HepG2 (cell line): ENCODE data around the gene IRX4. TPM values are rescaled to one million over a fixed set of nuclear protein-coding genes. Genes with fewer than 3 reads are reported as not detected.

Experiments used
- ATAC-seq: fragments of 200-7000 bp; cut with Tn5 transposase; 3 replicates; pipeline ENCODE4 v1.9.1; 2020; ENCODE audit warnings: mild to moderate bottlenecking, moderate library complexity
- BruUV-seq: library from RNA; stranded (reverse); fragments of 400-500 nt; replicated peaks from 2 replicates; lab custom pipeline; 2021; lab: Mats Ljungman, UMichigan
- CTCF ChIA-PET: fragments of 300-600 bp; formaldehyde crosslinking; extraction: SDS; loops from one replicate; lab custom pipeline; 2021; ENCODE audit warnings: low total read pairs, inconsistent platforms, low intra/inter-chr PET ratio; lab: Yijun Ruan, JAX
- POLR2A ChIA-PET: fragments of 350-600 bp; sonication (Branson Sonifier 250); formaldehyde crosslinking; loops from one replicate; lab custom pipeline; 2020; ENCODE audit warnings: antibody characterized with exemption, inconsistent platforms; lab: Yijun Ruan, JAX
- DNase-seq: peaks from one replicate; pipeline ENCODE4 v3.0.0-alpha.2; 2015; ENCODE audit warnings: low spot score
- FAIRE-seq: peaks from 3 replicates; lab custom pipeline; 2011; peaks lifted over from hg19 to GRCh38; lab: Jason Lieb, UNC
- H2AFZ ChIP-seq: one replicate; pipeline ENCODE4 v1.6.1; 2011; ENCODE audit warnings: low read length, inconsistent platforms
- H3K27ac ChIP-seq: fragments of 300-600 bp; 3 replicates; pipeline ENCODE4 v1.8.0; 2011; ENCODE audit warnings: mixed run types, mild to moderate bottlenecking, mixed read lengths, low read length, inconsistent platforms; ENCODE audit not compliant: insufficient read depth; ENCODE audit errors: extremely low read length
- H3K27me3 ChIP-seq, 2 experiments: fragments of 200-600 bp in 1 of 2; 2 replicates in 1 of 2; 3 replicates in 1 of 2; pipeline versions ENCODE4 v1.6.0 to v1.8.0; 2011; ENCODE audit warnings: low read length in 2 of 2, mild to moderate bottlenecking in 2 of 2, moderate library complexity in 2 of 2, inconsistent platforms in 1 of 2; ENCODE audit not compliant: insufficient read depth in 2 of 2, control insufficient read depth in 1 of 2
- H3K36me3 ChIP-seq, 2 experiments: fragments of 200-600 bp in 1 of 2; replicated peaks in 1 of 2; 2 replicates in 1 of 2; 3 replicates in 1 of 2; pipeline versions ENCODE4 v1.5.1 to v1.8.0; 2011; ENCODE audit warnings: low read length in 2 of 2, inconsistent platforms in 1 of 2; ENCODE audit not compliant: insufficient read depth in 2 of 2, control insufficient read depth in 1 of 2
- H3K4me1 ChIP-seq: 2 replicates; pipeline ENCODE4 v1.5.1; 2012; ENCODE audit warnings: low read length, inconsistent platforms; ENCODE audit not compliant: insufficient read depth
- H3K4me2 ChIP-seq: 2 replicates; pipeline ENCODE4 v1.6.0; 2011; ENCODE audit warnings: low read depth, low read length, inconsistent platforms
- H3K4me3 ChIP-seq, 3 experiments: fragments of 200-600 bp in 1 of 3; sonication (generic), shearing (Covaris generic) in 1 of 3; replicated peaks in 1 of 3; 2 replicates each; pipeline ENCODE4 v1.5.1; 2011 to 2016; ENCODE audit warnings: low read length in 3 of 3, inconsistent platforms in 2 of 3, low read depth in 2 of 3, mild to moderate bottlenecking in 2 of 3, control low read depth in 1 of 3, mixed read lengths in 1 of 3; ENCODE audit not compliant: insufficient read depth in 1 of 3
- H3K79me2 ChIP-seq: one replicate; pipeline ENCODE4 v1.6.1; 2011; ENCODE audit warnings: low read length, inconsistent platforms; ENCODE audit not compliant: insufficient read depth
- H3K9ac ChIP-seq: 2 replicates; pipeline ENCODE4 v1.6.0; 2011; ENCODE audit warnings: mild to moderate bottlenecking, low read depth, low read length, inconsistent platforms; ENCODE audit not compliant: insufficient read depth
- H3K9me3 ChIP-seq: 2 replicates; pipeline ENCODE4 v1.5.1; 2012; ENCODE audit warnings: mild to moderate bottlenecking, low read length
- H4K20me1 ChIP-seq: 2 replicates; pipeline ENCODE4 v1.6.0; 2011; ENCODE audit warnings: inconsistent platforms, mild to moderate bottlenecking, low read length, moderate library complexity; ENCODE audit not compliant: insufficient read depth
- ARID2 ChIP-seq: sonication (generic); formaldehyde crosslinking; IDR thresholded peaks from 2 replicates; pipeline ENCODE4 v1.8.1; 2022; ENCODE audit warnings: mild to moderate bottlenecking, missing genetic modification reagents, borderline replicate concordance
- ARNTL ChIP-seq: sonication (generic); formaldehyde crosslinking; IDR thresholded peaks from 2 replicates; pipeline ENCODE4 v1.4.0; 2020; ENCODE audit warnings: mild to moderate bottlenecking, missing genetic modification reagents
- ATF2 ChIP-seq: sonication (generic); formaldehyde crosslinking; IDR thresholded peaks from 2 replicates; pipeline ENCODE4 v1.4.0; 2020; ENCODE audit warnings: missing genetic modification reagents
- ATF6 ChIP-seq: sonication (generic); formaldehyde crosslinking; conservative IDR thresholded peaks from 2 replicates; pipeline ENCODE4 v1.4.0; 2020; ENCODE audit warnings: missing genetic modification reagents
- EEA1 ChIP-seq: sonication (generic); formaldehyde crosslinking; IDR thresholded peaks from 2 replicates; pipeline ENCODE4 v1.5.1; 2020; ENCODE audit warnings: mild to moderate bottlenecking, missing genetic modification reagents, borderline replicate concordance
- EP300 ChIP-seq, 3 experiments: sonication (generic) in 1 of 3; formaldehyde crosslinking in 1 of 3; IDR thresholded peaks; 2 replicates each; pipeline versions ENCODE4 v1.5.1 to v1.6.1; 2011 to 2020; ENCODE audit warnings: low read depth in 2 of 3, low read length in 2 of 3, borderline replicate concordance in 1 of 3, improper control_type of control experiment in 1 of 3, mild to moderate bottlenecking in 1 of 3, missing genetic modification reagents in 1 of 3, moderate library complexity in 1 of 3
- GZF1 ChIP-seq: sonication (generic); formaldehyde crosslinking; IDR thresholded peaks from 2 replicates; pipeline ENCODE4 v1.5.1; 2020; ENCODE audit warnings: mild to moderate bottlenecking, missing genetic modification reagents
- MBNL3 ChIP-seq: fragments of 250-450 bp; sonication (Bioruptor Pico); conservative IDR thresholded peaks from 2 replicates; pipeline ENCODE4 v1.8.0; 2022; ENCODE audit warnings: mild to moderate bottlenecking, inconsistent platforms
- MIER2 ChIP-seq: IDR thresholded peaks from 2 replicates; pipeline ENCODE4 v1.6.1; 2016; ENCODE audit warnings: missing biosample characterization, missing genetic modification reagents
- MIXL1 ChIP-seq: IDR thresholded peaks from 2 replicates; pipeline ENCODE4 v1.6.1; 2016
- MYNN ChIP-seq: sonication (generic); formaldehyde crosslinking; IDR thresholded peaks from 2 replicates; pipeline ENCODE4 v1.4.0; 2020; ENCODE audit warnings: mild to moderate bottlenecking, low read depth, missing genetic modification reagents
- SRSF1 ChIP-seq: fragments of 200-400 bp; formaldehyde crosslinking; optimal IDR thresholded peaks from 2 replicates; pipeline ENCODE3; 2017; ENCODE audit warnings: mild to moderate bottlenecking, low read depth, low read length, moderate library complexity
- YEATS2 ChIP-seq: sonication (generic); formaldehyde crosslinking; IDR thresholded peaks from 2 replicates; pipeline ENCODE4 v1.4.0; 2020; ENCODE audit warnings: missing genetic modification reagents, borderline replicate concordance
- ZMYM4 ChIP-seq: sonication (generic); formaldehyde crosslinking; IDR thresholded peaks from 2 replicates; pipeline ENCODE4 v1.8.1; 2023; ENCODE audit warnings: mild to moderate bottlenecking, missing genetic modification reagents
- ZNF24 ChIP-seq: fragments of 450-650 bp; IDR thresholded peaks from 2 replicates; pipeline ENCODE4 v1.6.1; 2017; ENCODE audit warnings: antibody characterized with exemption, mild to moderate bottlenecking
- ZNF260 ChIP-seq: sonication (generic); formaldehyde crosslinking; IDR thresholded peaks from 2 replicates; pipeline ENCODE4 v1.4.0; 2020; ENCODE audit warnings: missing genetic modification reagents, low read depth, mild to moderate bottlenecking, borderline replicate concordance
- ZNF616 ChIP-seq: sonication (generic); formaldehyde crosslinking; IDR thresholded peaks from 2 replicates; pipeline ENCODE4 v1.5.0; 2020; ENCODE audit warnings: low read depth, mild to moderate bottlenecking, missing genetic modification reagents
- ZNF761 ChIP-seq: sonication (generic); formaldehyde crosslinking; conservative IDR thresholded peaks from 2 replicates; pipeline ENCODE4 v1.4.0; 2020; ENCODE audit warnings: mild to moderate bottlenecking, missing genetic modification reagents
- ZNF788 ChIP-seq: sonication (generic); formaldehyde crosslinking; IDR thresholded peaks from 2 replicates; pipeline ENCODE4 v1.5.0; 2020; ENCODE audit warnings: mild to moderate bottlenecking, missing genetic modification reagents, borderline replicate concordance
- WGBS: methylation state at CpG from one replicate; pipeline ENCODE4 v1.1.6; 2017; ENCODE audit warnings: low lambda C conversion rate; 5-methylcytosine and 5-hydroxymethylcytosine counted together
- in situ Hi-C: cut with HindIII; loops from 2 replicates; pipeline ENCODE4 v1.10.0; 2017; ENCODE audit warnings: low pct_unique_long_range_greater_than_20kb; ENCODE audit not compliant: extremely low pct_ligation_motif_present
- intact Hi-C: fragments of 100-400 bp; cut with micrococcal nuclease; formaldehyde crosslinking; loops from one replicate; pipeline ENCODE4 v1.10.0; 2022; ENCODE audit not compliant: unreplicated experiment
- polyA plus RNA-seq, 8 experiments: library from polyadenylated mRNA; depleted of rRNA in 3 of 8; stranded (reverse) in 7 of 8; unstranded in 1 of 8; fragments of >200 nt; fragmentation: Illumina TruSeq in 4 of 8; extraction: Trizol in 4 of 8; gene quantifications; 2 replicates each; pipeline versions ENCODE4 v1.2.1 to v1.2.3, GENCODE V29; 2011 to 2016; ENCODE audit warnings: low read depth in 4 of 8, missing spikeins in 1 of 8, mixed read lengths in 1 of 8; ENCODE audit not compliant: insufficient read depth in 1 of 8
- total RNA-seq, 5 experiments: library from RNA; depleted of rRNA; stranded (reverse); fragments of >200 nt; fragmentation: Illumina TruSeq; extraction: Trizol; gene quantifications; 2 replicates each; pipeline ENCODE4 v1.2.3, GENCODE V29; 2016; ENCODE audit warnings: low read depth in 1 of 5

IRX4 gene
- total and polyA plus RNA-seq, 2 of the 13 experiments (the other 11 are each of a cell fraction or from before 2014, with no cell fraction given), result not detected

GRCh38 chr5:1855075-1855474 is 27.6 kb downstream of the IRX4 start:
- 0% methylated on average over 2 of the region's 3 CpGs for WGBS
- Histone ChIP-seq H4K20me1 (no peaks in the 10 kb centered on the region), H3K79me2 (no peaks in the 10 kb centered on the region), H3K27ac (no peak overlapping the region), H2AFZ (no peak overlapping the region), H3K9me3 (no peaks in the 10 kb centered on the region), H3K36me3 (no peaks in the 10 kb centered on the region), H3K4me1 (no peaks in the 10 kb centered on the region), H3K4me2 (no peak overlapping the region), H3K9ac (no peak overlapping the region), H3K27me3 (peaks cover 1 to 45% of the 10 kb centered on the region in 2 experiments; a peak in 4 of 5 replicates)
- ChIA-PET POLR2A (no interaction called here), CTCF (no interaction called here)
- in situ Hi-C loops (no loop called here), intact Hi-C loops (no loop called here)
- FAIRE-seq, result no peak
- no TSS peak for BruUV-seq
- no peak for ATAC-seq
- no peak for TF ChIP-seq MYNN
- no peak for TF ChIP-seq YEATS2
- no peak for TF ChIP-seq ZNF24
- TF ChIP-seq ZNF761 (CRISPR knock-in tag), result no peak
- TF ChIP-seq ZNF616, result no peak
- no peak for TF ChIP-seq GZF1 (CRISPR knock-in tag)
- TF ChIP-seq MIER2 (CRISPR knock-in tag), result no peak
- TF ChIP-seq ARNTL (CRISPR knock-in tag), result no peak
- TF ChIP-seq MIXL1, result no peak
- no peak for TF ChIP-seq ZMYM4 (CRISPR knock-in tag)
- no peak for TF ChIP-seq MBNL3 (CRISPR knock-in tag)
- no peak for TF ChIP-seq ATF6
- no peak for TF ChIP-seq ARID2 (CRISPR knock-in tag)
- no peak for TF ChIP-seq ZNF788 (CRISPR knock-in tag)
- TF ChIP-seq ATF2 (CRISPR knock-in tag), result no peak
- no peak for TF ChIP-seq EP300 (IDR thresholded peaks at IDR 0.05; ENCODE audit: low read depth in 2 of 2, low read length in 2 of 2)
- TF ChIP-seq EP300 (CRISPR knock-in tag; IDR thresholded peaks at IDR 0.05; ENCODE audit: borderline replicate concordance), result no peak
- TF ChIP-seq EEA1 (CRISPR knock-in tag), result no peak
- no peak for TF ChIP-seq ZNF260 (CRISPR knock-in tag)
- TF ChIP-seq SRSF1, result no peak
- TF ChIP-seq, all 625 proteins: peak for 0
- DNase-seq, result no peak
- no peak overlapping the region for H3K4me3 ChIP-seq
